AG09309 (cell line): Measurements from ENCODE around the gene MLN.

Source experiments
- DNase-seq: peaks from one replicate; pipeline ENCODE4 v3.0.0-alpha.2; 2010; ENCODE audit warnings: low read depth
- H3K4me3 ChIP-seq: 2 replicates; pipeline ENCODE4 v1.5.1; 2011; ENCODE audit warnings: mild to moderate bottlenecking, low read depth, low read length, moderate library complexity; ENCODE audit not compliant: control insufficient read depth
- CTCF ChIP-seq: IDR thresholded peaks from 2 replicates; pipeline ENCODE4 v1.5.1; 2011; ENCODE audit warnings: mild to moderate bottlenecking, low read depth, low read length, inconsistent platforms; ENCODE audit not compliant: insufficient read depth, control insufficient read depth; ENCODE audit errors: missing control alignments

MLN gene

GRCh38 chr6:33828452-33828763 is 24.6 kb upstream of the MLN start:
- DNase-seq = no peak
- no peak for TF ChIP-seq CTCF
- no peak overlapping the region for H3K4me3 ChIP-seq

GRCh38 chr6:33827546-33828451 is 24.0 kb upstream of the MLN start:
- TF ChIP-seq CTCF = no peak
- H3K4me3 ChIP-seq = no peak overlapping the region
- DNase-seq = no peak

GRCh38 chr6:33826537-33826936 is 22.7 kb upstream of the MLN start:
- no peak for TF ChIP-seq CTCF
- no peak for DNase-seq
- H3K4me3 ChIP-seq = no peak overlapping the region

- no peak for TF ChIP-seq CTCF
- no peak overlapping the region for H3K4me3 ChIP-seq
- no peak for DNase-seq
These were observed 20.8 kb upstream of the MLN start for GRCh38 chr6:33824461-33825154.

- no peak for DNase-seq
- no peak overlapping the region for H3K4me3 ChIP-seq
- TF ChIP-seq CTCF = no peak
These were observed 20.0 kb upstream of the MLN start for GRCh38 chr6:33823806-33824205.

- no peak for DNase-seq
- peak; percentile 32 for TF ChIP-seq CTCF
These were observed 19.0 kb upstream of the MLN start for GRCh38 chr6:33822575-33823395.

More at GRCh38 chr6:33822575-33823395, 19.0 kb upstream of the MLN start:
- no peak overlapping the region for H3K4me3 ChIP-seq
